H9 (cell line): ENCODE data around the gene CREB5. TPM values are rescaled to one million over a fixed set of nuclear protein-coding genes. Genes with fewer than 3 reads are reported as not detected.

Source experiments
- DNase-seq: peaks from one replicate; pipeline ENCODE4 v3.0.0-alpha.2; 2017
- H2AFZ ChIP-seq: one replicate; pipeline ENCODE4 v1.6.1; 2013; ENCODE audit warnings: mild to moderate bottlenecking, low read length, control low read depth, moderate library complexity
- H2AK5ac ChIP-seq: 2 replicates; pipeline ENCODE4 v1.6.1; 2013; ENCODE audit warnings: low read length, control low read depth, mixed read lengths; ENCODE audit not compliant: insufficient read length
- H2BK120ac ChIP-seq: one replicate; pipeline ENCODE4 v1.6.1; 2013; ENCODE audit warnings: low read depth, mild to moderate bottlenecking, low read length, control low read depth, inconsistent platforms; ENCODE audit not compliant: poor library complexity, severe bottlenecking
- H2BK12ac ChIP-seq: 2 replicates; pipeline ENCODE4 v1.6.1; 2013; ENCODE audit warnings: low read length, control low read depth, mixed read lengths, low read depth; ENCODE audit not compliant: insufficient read length
- H2BK15ac ChIP-seq: 2 replicates; pipeline ENCODE4 v1.6.1; 2013; ENCODE audit warnings: low read depth, low read length, control low read depth
- H2BK20ac ChIP-seq: one replicate; pipeline ENCODE4 v1.6.1; 2013; ENCODE audit warnings: low read depth, mild to moderate bottlenecking, low read length, control low read depth, inconsistent platforms; ENCODE audit not compliant: poor library complexity, severe bottlenecking
- H2BK5ac ChIP-seq: 2 replicates; pipeline ENCODE4 v1.6.1; 2013; ENCODE audit warnings: low read length, control low read depth, mixed read lengths; ENCODE audit not compliant: insufficient read length
- H3K14ac ChIP-seq: 2 replicates; pipeline ENCODE4 v1.6.1; 2013; ENCODE audit warnings: low read length, control low read depth; ENCODE audit not compliant: insufficient read depth
- H3K18ac ChIP-seq: 2 replicates; pipeline ENCODE4 v1.6.1; 2013; ENCODE audit warnings: low read depth, mild to moderate bottlenecking, mixed read lengths, low read length, control low read depth; ENCODE audit not compliant: insufficient read length
- H3K23ac ChIP-seq: 2 replicates; pipeline ENCODE4 v1.6.1; 2013; ENCODE audit warnings: low read length, control low read depth, mixed read lengths, low read depth; ENCODE audit not compliant: insufficient read length
- H3K23me2 ChIP-seq: 2 replicates; pipeline ENCODE4 v1.6.1; 2013; ENCODE audit warnings: low read depth, mild to moderate bottlenecking, mixed read lengths, low read length, control low read depth; ENCODE audit not compliant: insufficient read length, poor library complexity, severe bottlenecking
- H3K27ac ChIP-seq: 2 replicates; pipeline ENCODE4 v1.5.1; 2013; ENCODE audit warnings: low read length, control low read depth, mixed read lengths, low read depth; ENCODE audit not compliant: insufficient read length
- H3K27me3 ChIP-seq: 2 replicates; pipeline ENCODE4 v1.6.1; 2013; ENCODE audit warnings: low read length, control low read depth, inconsistent platforms; ENCODE audit not compliant: insufficient read depth
- H3K4ac ChIP-seq: 2 replicates; pipeline ENCODE4 v1.6.1; 2013; ENCODE audit warnings: low read depth, mild to moderate bottlenecking, control low read depth, inconsistent platforms, low read length, moderate library complexity
- H3K4me1 ChIP-seq: 2 replicates; pipeline ENCODE4 v1.6.1; 2013; ENCODE audit warnings: low read length, control low read depth, inconsistent platforms; ENCODE audit not compliant: insufficient read depth
- H3K4me2 ChIP-seq: 2 replicates; pipeline ENCODE4 v1.6.1; 2013; ENCODE audit warnings: low read length, control low read depth, mixed read lengths; ENCODE audit not compliant: insufficient read length, insufficient read depth
- H3K56ac ChIP-seq: 2 replicates; pipeline ENCODE4 v1.6.1; 2013; ENCODE audit warnings: low read depth, mild to moderate bottlenecking, mixed read lengths, low read length, control low read depth; ENCODE audit not compliant: insufficient read length
- H3K79me1 ChIP-seq: 2 replicates; pipeline ENCODE4 v1.6.1; 2013; ENCODE audit warnings: low read depth, mild to moderate bottlenecking, moderate library complexity, low read length, control low read depth, inconsistent platforms; ENCODE audit not compliant: insufficient read depth, poor library complexity, severe bottlenecking
- H3K79me2 ChIP-seq: 2 replicates; pipeline ENCODE4 v1.6.1; 2013; ENCODE audit warnings: low read length, control low read depth, inconsistent platforms; ENCODE audit not compliant: insufficient read depth
- H3K9ac ChIP-seq: 2 replicates; pipeline ENCODE4 v1.6.1; 2013; ENCODE audit warnings: low read length, control low read depth, mixed read lengths; ENCODE audit not compliant: insufficient read length; ENCODE audit errors: extremely low read depth
- H3K9me3 ChIP-seq: one replicate; pipeline ENCODE4 v1.6.1; 2013; ENCODE audit warnings: low read depth, low read length, inconsistent platforms; ENCODE audit not compliant: control insufficient read depth
- H3T11ph ChIP-seq: one replicate; pipeline ENCODE4 v1.6.1; 2013; ENCODE audit warnings: mild to moderate bottlenecking, low read length, control low read depth, inconsistent platforms
- H4K20me1 ChIP-seq: one replicate; pipeline ENCODE4 v1.6.1; 2013; ENCODE audit not compliant: control insufficient read depth, insufficient read length, insufficient read depth
- H4K5ac ChIP-seq: 2 replicates; pipeline ENCODE4 v1.6.1; 2013; ENCODE audit warnings: low read depth, mild to moderate bottlenecking, mixed read lengths, low read length, control low read depth; ENCODE audit not compliant: insufficient read length
- H4K8ac ChIP-seq: replicated peaks from 2 replicates; pipeline ENCODE4 v1.6.1; 2013; ENCODE audit warnings: low read length, control low read depth, mixed read lengths, low read depth; ENCODE audit not compliant: insufficient read length
- H4K91ac ChIP-seq: 2 replicates; pipeline ENCODE4 v1.6.1; 2013; ENCODE audit warnings: low read depth, mild to moderate bottlenecking, moderate library complexity, mixed read lengths, low read length, control low read depth; ENCODE audit not compliant: insufficient read length
- H3K27ac Mint-ChIP-seq, 3 experiments: 2 replicates in 2 of 3; 3 replicates in 1 of 3; pipeline ENCODE4 v1.8.0; 2020 to 2021; ENCODE audit warnings: mixed read lengths in 3 of 3, mild to moderate bottlenecking in 1 of 3, moderate library complexity in 1 of 3
- H3K27me3 Mint-ChIP-seq: 2 replicates; pipeline ENCODE4 v1.8.0; 2021; ENCODE audit warnings: low read depth, mild to moderate bottlenecking, moderate library complexity, mixed read lengths
- H3K36me3 Mint-ChIP-seq, 3 experiments: 2 replicates in 2 of 3; 3 replicates in 1 of 3; pipeline ENCODE4 v1.8.0; 2020 to 2021; ENCODE audit warnings: low read depth in 3 of 3, mixed read lengths in 3 of 3; ENCODE audit not compliant: insufficient read depth in 1 of 3
- H3K4me1 Mint-ChIP-seq, 2 experiments: 2 replicates each; pipeline ENCODE4 v1.8.0; 2020; ENCODE audit warnings: mixed read lengths in 2 of 2
- H3K4me3 Mint-ChIP-seq, 2 experiments: 2 replicates in 1 of 2; 3 replicates in 1 of 2; pipeline ENCODE4 v1.8.0; 2020 to 2021; ENCODE audit warnings: mild to moderate bottlenecking in 2 of 2, mixed read lengths in 2 of 2, moderate library complexity in 1 of 2
- H3K9me3 Mint-ChIP-seq, 2 experiments: 2 replicates in 1 of 2; 3 replicates in 1 of 2; pipeline ENCODE4 v1.8.0; 2020; ENCODE audit warnings: mild to moderate bottlenecking in 2 of 2, mixed read lengths in 2 of 2, moderate library complexity in 1 of 2
- WGBS: extraction: QIAGEN DNeasy Blood & Tissue Kit; methylation state at CpG from one replicate; pipeline ENCODE4 v1.1.7; 2013; ENCODE audit warnings: missing lambda C conversion rate, low lambda C conversion rate, mixed read lengths; ENCODE audit not compliant: insufficient read length; ENCODE audit errors: extremely low coverage; 5-methylcytosine and 5-hydroxymethylcytosine counted together
- total RNA-seq: library from RNA; stranded (reverse); gene quantifications from 2 replicates; pipeline ENCODE4 v1.2.1, GENCODE V29; 2021
- TF ChIP-seq, protein P1 (sequence below): fragments of 200-600 bp; sonication (generic); conservative IDR thresholded peaks from 3 replicates; pipeline ENCODE4 v1.8.0; 2021; ENCODE audit warnings: antibody characterized with exemption, mild to moderate bottlenecking

Gene CREB5
- total RNA-seq, 1 experiment from 2014 or later, result 4.0 TPM

DNA sequence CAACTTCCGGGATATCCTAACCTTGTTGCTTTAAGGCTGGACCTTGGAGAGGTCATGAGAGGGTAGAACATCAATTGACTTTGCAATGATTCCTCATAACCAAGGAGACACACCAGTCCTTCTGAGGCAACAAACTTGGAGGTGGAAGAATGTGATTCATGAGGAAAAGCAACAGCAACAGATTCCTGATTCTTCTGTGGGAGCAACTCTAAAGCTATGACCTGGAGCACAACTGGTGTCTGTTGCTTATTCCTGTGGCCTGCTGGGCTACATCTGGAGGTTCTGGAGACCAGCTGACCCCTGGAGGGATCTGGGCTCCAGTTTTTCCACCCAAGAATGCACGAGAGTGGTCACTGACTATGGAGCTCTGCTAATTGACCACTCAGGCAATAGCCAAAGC is 116.6 kb downstream of the CREB5 start:
- no CpG with 5 or more reads among the region's 2 CpGs for WGBS
- no peak overlapping the region for H3K27ac Mint-ChIP-seq
- H3K27me3 ChIP-seq, result no peaks in the 10 kb centered on the region

More for the DNA sequence above, 116.6 kb downstream of the CREB5 start:
- Histone ChIP-seq H4K91ac (no peak overlapping the region), H2BK5ac (no peak overlapping the region), H3K4me1 (peaks cover 10% of the 10 kb centered on the region; the same call in 1 of the 2 replicates), H3K23me2 (no peaks in the 10 kb centered on the region), H3K56ac (no peak overlapping the region), H2AFZ (no peak overlapping the region), H3K9ac (no peak overlapping the region), H4K20me1 (no peaks in the 10 kb centered on the region), H3T11ph (no peak overlapping the region), H2BK15ac (no peak overlapping the region), H3K23ac (no peak overlapping the region), H2BK20ac (no peak overlapping the region), H3K4me2 (no peak overlapping the region), H3K4ac (no peak overlapping the region), H2AK5ac (no peak overlapping the region), H3K79me1 (no peaks in the 10 kb centered on the region), H2BK12ac (no peak overlapping the region), H4K5ac (no peak overlapping the region), H2BK120ac (no peak overlapping the region), H3K14ac (no peak overlapping the region), H3K18ac (no peak overlapping the region), H3K27ac (no peak overlapping the region), H4K8ac (no peak overlapping the region), H3K79me2 (no peaks in the 10 kb centered on the region), H3K9me3 (no peaks in the 10 kb centered on the region)
- Mint-ChIP-seq H3K9me3 (peaks cover 9 to 10% of the 10 kb centered on the region in 2 experiments; a peak in 4 of 5 replicates), H3K36me3 (peaks cover 4 to 12% (median 4%) of the 10 kb centered on the region in 3 experiments; a peak in 4 of 7 replicates), H3K4me1 (peaks cover 15 to 16% of the 10 kb centered on the region in 2 experiments), H3K27me3 (no peaks in the 10 kb centered on the region; the same call in none of the 2 replicates), H3K4me3 (no peak overlapping the region)
- TF ChIP-seq, protein P1, sequence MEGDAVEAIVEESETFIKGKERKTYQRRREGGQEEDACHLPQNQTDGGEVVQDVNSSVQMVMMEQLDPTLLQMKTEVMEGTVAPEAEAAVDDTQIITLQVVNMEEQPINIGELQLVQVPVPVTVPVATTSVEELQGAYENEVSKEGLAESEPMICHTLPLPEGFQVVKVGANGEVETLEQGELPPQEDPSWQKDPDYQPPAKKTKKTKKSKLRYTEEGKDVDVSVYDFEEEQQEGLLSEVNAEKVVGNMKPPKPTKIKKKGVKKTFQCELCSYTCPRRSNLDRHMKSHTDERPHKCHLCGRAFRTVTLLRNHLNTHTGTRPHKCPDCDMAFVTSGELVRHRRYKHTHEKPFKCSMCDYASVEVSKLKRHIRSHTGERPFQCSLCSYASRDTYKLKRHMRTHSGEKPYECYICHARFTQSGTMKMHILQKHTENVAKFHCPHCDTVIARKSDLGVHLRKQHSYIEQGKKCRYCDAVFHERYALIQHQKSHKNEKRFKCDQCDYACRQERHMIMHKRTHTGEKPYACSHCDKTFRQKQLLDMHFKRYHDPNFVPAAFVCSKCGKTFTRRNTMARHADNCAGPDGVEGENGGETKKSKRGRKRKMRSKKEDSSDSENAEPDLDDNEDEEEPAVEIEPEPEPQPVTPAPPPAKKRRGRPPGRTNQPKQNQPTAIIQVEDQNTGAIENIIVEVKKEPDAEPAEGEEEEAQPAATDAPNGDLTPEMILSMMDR, result no peak
- DNase-seq, result no peak
